Activated naive CD4-positive, alpha-beta T cell treated with anti-CD3 and anti-CD28 coated beads for 36 hours (primary cell): ENCODE data around the gene NUP155. TPM values are rescaled to one million over a fixed set of nuclear protein-coding genes. Genes with fewer than 3 reads are reported as not detected.
"Not testable (repeated sequence)": the region's sequence is repeated elsewhere in the genome, so short reads cannot be mapped to it uniquely, and the experiment has no call there.

Experiments
- CTCF ChIA-PET: fragments of 350-600 bp; sonication (Branson Sonifier 250); formaldehyde crosslinking; loops from one replicate; lab custom pipeline; 2021; ENCODE audit warnings: antibody characterized with exemption; lab: Charles Lee
- DNase-seq: peaks from one replicate; pipeline ENCODE4 v3.0.0-alpha.2; 2020
- H3K27ac Mint-ChIP-seq: one replicate; pipeline ENCODE4 v1.8.0; 2021; ENCODE audit warnings: mild to moderate bottlenecking, mixed read lengths
- H3K27me3 Mint-ChIP-seq: one replicate; pipeline ENCODE4 v1.8.0; 2021; ENCODE audit warnings: low read depth, mixed read lengths
- H3K36me3 Mint-ChIP-seq: one replicate; pipeline ENCODE4 v1.8.0; 2021; ENCODE audit warnings: low read depth, mixed read lengths
- H3K4me1 Mint-ChIP-seq: one replicate; pipeline ENCODE4 v1.8.0; 2021; ENCODE audit warnings: low read depth, mixed read lengths
- H3K4me3 Mint-ChIP-seq: one replicate; pipeline ENCODE4 v1.8.0; 2021; ENCODE audit warnings: mild to moderate bottlenecking, moderate library complexity, mixed read lengths
- H3K9me3 Mint-ChIP-seq: one replicate; pipeline ENCODE4 v1.8.0; 2021; ENCODE audit warnings: mixed read lengths
- intact Hi-C: fragments of 100-400 bp; cut with micrococcal nuclease; formaldehyde crosslinking; loops from one replicate; pipeline ENCODE4 v1.15.1; 2023
- total RNA-seq, 2 experiments: library from RNA; stranded (reverse); gene quantifications; one replicate each; pipeline ENCODE4 v1.2.3, GENCODE V29; 2021

The NUP155 gene
- total RNA-seq = 10 to 100 TPM; 79.2 to 87.8 TPM

- Mint-ChIP-seq H3K36me3 (peaks cover 25% of the 10 kb centered on the region), H3K4me1 (peaks cover 37% of the 10 kb centered on the region), H3K27ac (peak within 1 kb of the TSS; percentile 96), H3K27me3 (no peaks in the 10 kb centered on the region), H3K9me3 (no peaks in the 10 kb centered on the region), H3K4me3 (peak within 1 kb of the TSS; percentile 99)
- intact Hi-C loops = loop anchor here (1.0 to 10.0 kb wide), 9 partner anchors 8 to 1219 kb away; partner anchors contain the start of genes CPLANE1, LMBRD2, NADK2 and SKP2
- DNase-seq = peak; percentile 94
- CTCF ChIA-PET = interaction anchor here (0.5 to 2.1 kb wide), 3 partner anchors 8 to 1623 kb away, joined by 3 to 11 read pairs (median 4); partner anchors contain the start of gene WDR70
Observed at GRCh38 chr5:37370864-37371726, at the start of gene NUP155. Gene NUP155, minus strand, starts transcription at chr5:37371106. Its CDS starts 129 bp downstream, at chr5:37370977.

DNA sequence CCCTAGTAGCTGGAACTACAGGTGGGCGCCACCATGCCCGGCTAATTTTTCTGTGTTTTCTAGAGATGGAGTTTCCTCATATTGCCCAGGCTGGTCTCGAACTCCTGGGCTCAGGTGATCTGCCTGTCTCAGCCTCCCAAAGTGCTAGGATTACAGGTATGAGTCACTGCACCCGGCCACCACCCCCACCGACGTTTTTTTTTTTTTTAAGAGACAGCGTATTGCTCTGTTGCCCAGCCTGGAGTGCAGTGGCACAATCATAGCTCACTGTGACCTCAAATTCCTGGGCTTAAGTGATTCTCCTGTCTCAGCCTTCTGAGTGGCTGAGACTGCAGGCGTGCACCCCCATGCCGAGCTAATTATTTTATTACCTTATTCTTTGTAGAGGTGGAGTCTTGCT, 46.4 kb upstream of the NUP155 start:
- CTCF ChIA-PET = no interaction called here
- intact Hi-C loops = no loop called here
- H3K27ac Mint-ChIP-seq = no peak overlapping the region
- H3K36me3 Mint-ChIP-seq = peaks cover 14% of the 10 kb centered on the region
- no peak for DNase-seq
- no peaks in the 10 kb centered on the region for H3K4me1 Mint-ChIP-seq
- no peak overlapping the region for H3K4me3 Mint-ChIP-seq
- no peaks in the 10 kb centered on the region for H3K27me3 Mint-ChIP-seq
- H3K9me3 Mint-ChIP-seq = no peaks in the 10 kb centered on the region

DNA sequence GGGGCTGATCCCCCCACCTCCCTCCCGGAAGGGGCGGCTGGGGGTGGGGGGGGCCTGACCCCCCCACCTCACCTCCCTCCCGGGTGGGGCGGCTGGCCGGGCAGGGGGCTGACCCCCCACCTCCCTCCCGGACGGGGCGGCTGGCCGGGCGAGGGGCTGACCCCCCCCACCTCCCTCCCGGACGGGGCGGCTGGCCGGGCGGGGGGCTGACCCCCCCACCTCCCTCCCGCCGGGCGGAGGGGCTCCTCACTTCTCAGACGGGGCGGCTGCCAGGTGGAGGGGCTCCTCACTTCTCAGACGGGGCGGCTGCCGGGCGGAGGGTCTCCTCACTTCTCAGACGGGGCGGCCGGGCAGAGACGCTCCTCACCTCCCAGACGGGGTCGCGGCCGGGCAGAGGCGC, 44.5 kb upstream of the NUP155 start:
- H3K27ac Mint-ChIP-seq, H3K27me3 Mint-ChIP-seq, DNase-seq, H3K9me3 Mint-ChIP-seq, H3K4me3 Mint-ChIP-seq, H3K4me1 Mint-ChIP-seq, CTCF ChIA-PET, intact Hi-C loops: not testable (repeated sequence)
- H3K36me3 Mint-ChIP-seq = peaks cover 11% of the 10 kb centered on the region

DNA sequence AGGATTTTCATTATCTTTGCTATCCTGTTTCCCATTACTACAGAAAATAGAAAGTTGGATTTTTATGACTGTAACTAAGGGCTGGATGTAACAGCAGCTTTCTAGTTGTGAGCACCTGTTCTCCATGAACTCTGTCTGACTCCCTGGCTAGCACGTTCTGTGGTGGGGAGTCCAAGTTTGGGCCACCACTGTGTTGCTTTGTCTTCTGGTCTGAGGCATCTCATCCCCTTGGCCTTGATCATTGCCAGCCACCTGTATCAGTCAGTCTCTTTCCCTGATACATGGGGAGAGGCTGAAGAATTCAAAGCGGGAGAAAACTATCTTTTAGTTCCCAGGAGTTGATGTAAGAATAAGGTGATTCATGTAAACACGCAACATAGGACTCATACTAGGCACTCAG, 41.6 kb upstream of the NUP155 start:
- H3K4me3 Mint-ChIP-seq = no peak overlapping the region
- H3K36me3 Mint-ChIP-seq = peaks cover 14% of the 10 kb centered on the region
- DNase-seq = no peak
- H3K9me3 Mint-ChIP-seq = no peaks in the 10 kb centered on the region
- H3K4me1 Mint-ChIP-seq = no peaks in the 10 kb centered on the region
- intact Hi-C loops = loop anchor here (2.0 to 5.0 kb wide), 2 partner anchors 142 to 345 kb away; no protein-coding TSS in a partner anchor
- H3K27ac Mint-ChIP-seq = no peak overlapping the region
- H3K27me3 Mint-ChIP-seq = no peaks in the 10 kb centered on the region
- CTCF ChIA-PET = interaction anchor here (0.7 to 2.0 kb wide), 15 partner anchors 10 to 780 kb away, joined by 3 to 23 read pairs (median 4); no protein-coding TSS in a partner anchor

- Mint-ChIP-seq H3K27ac (no peak overlapping the region), H3K9me3 (no peaks in the 10 kb centered on the region), H3K36me3 (peaks cover 17% of the 10 kb centered on the region), H3K4me1 (no peaks in the 10 kb centered on the region), H3K4me3 (no peak overlapping the region), H3K27me3 (no peaks in the 10 kb centered on the region)
- CTCF ChIA-PET = no interaction called here
- intact Hi-C loops = no loop called here
- DNase-seq = no peak
Observed at GRCh38 chr5:37400501-37400900, 29.6 kb upstream of the NUP155 start.

- H3K4me1 Mint-ChIP-seq = no peaks in the 10 kb centered on the region
- no peaks in the 10 kb centered on the region for H3K27me3 Mint-ChIP-seq
- CTCF ChIA-PET = no interaction called here
- no peak overlapping the region for H3K27ac Mint-ChIP-seq
- H3K36me3 Mint-ChIP-seq = peaks cover 25% of the 10 kb centered on the region
- intact Hi-C loops = no loop called here
- DNase-seq = no peak
- no peak overlapping the region for H3K4me3 Mint-ChIP-seq
- no peaks in the 10 kb centered on the region for H3K9me3 Mint-ChIP-seq
Observed at GRCh38 chr5:37396352-37396751, 25.4 kb upstream of the NUP155 start.

GRCh38 chr5:37391591-37391990, 20.7 kb upstream of the NUP155 start:
- Mint-ChIP-seq H3K27ac (no peak overlapping the region), H3K36me3 (peaks cover 20% of the 10 kb centered on the region), H3K9me3 (no peaks in the 10 kb centered on the region), H3K27me3 (no peaks in the 10 kb centered on the region), H3K4me1 (no peaks in the 10 kb centered on the region), H3K4me3 (no peak overlapping the region)
- intact Hi-C loops = no loop called here
- CTCF ChIA-PET = no interaction called here
- DNase-seq = no peak

DNA sequence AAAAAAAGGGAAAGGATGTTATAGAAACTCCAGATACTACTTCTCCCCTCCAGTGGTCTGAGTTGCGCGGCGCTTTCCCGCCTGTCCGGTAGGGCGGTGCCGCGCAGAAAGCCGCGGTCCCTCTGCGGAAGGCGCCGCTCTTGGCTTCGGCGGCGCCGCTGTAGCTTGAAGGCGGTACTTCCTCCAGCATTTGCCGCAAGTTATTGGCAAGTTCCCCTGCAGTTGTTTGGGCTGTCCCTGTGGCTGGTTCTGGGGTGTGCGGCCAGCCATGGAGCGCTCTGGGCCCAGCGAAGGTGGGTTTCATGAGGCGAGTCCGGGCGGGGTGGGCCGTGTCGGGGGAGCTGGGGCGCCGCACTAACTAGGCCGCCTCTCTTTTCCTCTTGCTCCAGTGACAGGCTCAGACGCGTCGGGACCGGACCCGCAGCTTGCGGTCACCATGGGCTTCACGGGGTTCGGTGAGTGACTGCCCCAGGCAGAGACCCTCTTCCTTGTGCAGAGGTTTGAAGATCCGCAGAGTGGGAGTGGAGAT, 8.3 kb upstream of the NUP155 start, which contains the start of gene WDR70:
WDR70 (plus strand) TSS at position 219 of the 529 bp plus-strand sequence; CDS start at position 269, 50 bp downstream.
- H3K27ac Mint-ChIP-seq = peak within 1 kb of the TSS; percentile 73
- CTCF ChIA-PET = interaction anchor here (0.6 to 1.9 kb wide), 10 partner anchors 9 to 869 kb away, joined by 3 to 11 read pairs (median 3); partner anchors contain the start of gene NUP155
- intact Hi-C loops = loop anchor here (1.0 to 10.0 kb wide), 3 partner anchors 8 to 1134 kb away; partner anchors contain the start of genes CPLANE1, NADK2 and NUP155

GRCh38 chr5:37378066-37378465, 7.2 kb upstream of the NUP155 start:
- not testable (repeated sequence) for H3K27me3 Mint-ChIP-seq, H3K36me3 Mint-ChIP-seq, H3K27ac Mint-ChIP-seq, DNase-seq, H3K9me3 Mint-ChIP-seq
- Mint-ChIP-seq H3K4me3 (peak overlapping the region; percentile 92), H3K4me1 (peaks cover 12% of the 10 kb centered on the region)
- CTCF ChIA-PET = interaction anchor here (0.7 to 1.1 kb wide), 3 partner anchors 28 to 176 kb away, joined by 3 to 4 read pairs (median 3); no protein-coding TSS in a partner anchor
- intact Hi-C loops = loop anchor here (2.0 to 10.0 kb wide), 2 partner anchors 129 to 1133 kb away; partner anchors contain the start of genes CPLANE1 and NADK2

More for the DNA sequence above, 8.3 kb upstream of the NUP155 start, which contains the start of gene WDR70:
- H3K27me3 Mint-ChIP-seq, H3K9me3 Mint-ChIP-seq, H3K36me3 Mint-ChIP-seq: not testable (repeated sequence)
- peak within 1 kb of the TSS; percentile 92 for H3K4me3 Mint-ChIP-seq
- DNase-seq = peak; percentile 86
- peaks cover 12% of the 10 kb centered on the region for H3K4me1 Mint-ChIP-seq

DNA sequence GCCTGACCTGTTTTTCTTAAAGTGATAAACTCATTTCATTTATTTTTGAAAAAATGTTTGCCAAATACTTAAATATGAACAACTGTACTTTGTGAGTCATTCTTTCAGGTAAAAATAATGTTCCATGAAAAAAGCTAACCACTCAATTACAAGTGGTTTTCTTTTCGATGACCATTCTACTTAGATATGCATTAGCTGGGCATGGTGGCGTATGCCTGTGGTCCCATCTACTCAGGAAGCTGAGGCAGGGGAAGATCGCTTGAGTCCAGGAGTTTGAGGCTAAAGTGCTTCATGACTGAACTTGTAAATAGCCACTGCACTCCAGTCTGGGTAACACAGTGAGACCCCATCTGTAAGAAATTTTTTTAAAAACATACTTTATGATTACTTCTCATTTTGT, 4.2 kb upstream of the NUP155 start:
- H3K27me3 Mint-ChIP-seq = no peaks in the 10 kb centered on the region
- peaks cover 11% of the 10 kb centered on the region for H3K4me1 Mint-ChIP-seq
- H3K27ac Mint-ChIP-seq = no peak overlapping the region
- intact Hi-C loops = loop anchor here (10.0 kb wide), 1 partner anchor 1130 kb away; the partner anchor contains the start of gene NADK2
- DNase-seq = no peak
- H3K9me3 Mint-ChIP-seq = no peaks in the 10 kb centered on the region
- peaks cover 6% of the 10 kb centered on the region for H3K36me3 Mint-ChIP-seq
- H3K4me3 Mint-ChIP-seq = no peak overlapping the region
- CTCF ChIA-PET = no interaction called here

GRCh38 chr5:37370550-37370863, 399 bp downstream of the NUP155 start:
- Mint-ChIP-seq H3K36me3 (peaks cover 25% of the 10 kb centered on the region), H3K27me3 (no peaks in the 10 kb centered on the region), H3K4me3 (peak overlapping the region; percentile 99), H3K9me3 (no peaks in the 10 kb centered on the region), H3K27ac (peak overlapping the region; percentile 96), H3K4me1 (peaks cover 41% of the 10 kb centered on the region)
- CTCF ChIA-PET = interaction anchor here (2.1 kb wide), 1 partner anchor 9 kb away, joined by 11 read pairs; the partner anchor contains the start of gene WDR70
- DNase-seq = no peak
- intact Hi-C loops = loop anchor here (2.0 to 10.0 kb wide), 5 partner anchors 122 to 1218 kb away; partner anchors contain the start of genes CPLANE1, LMBRD2, NADK2 and SKP2

DNA sequence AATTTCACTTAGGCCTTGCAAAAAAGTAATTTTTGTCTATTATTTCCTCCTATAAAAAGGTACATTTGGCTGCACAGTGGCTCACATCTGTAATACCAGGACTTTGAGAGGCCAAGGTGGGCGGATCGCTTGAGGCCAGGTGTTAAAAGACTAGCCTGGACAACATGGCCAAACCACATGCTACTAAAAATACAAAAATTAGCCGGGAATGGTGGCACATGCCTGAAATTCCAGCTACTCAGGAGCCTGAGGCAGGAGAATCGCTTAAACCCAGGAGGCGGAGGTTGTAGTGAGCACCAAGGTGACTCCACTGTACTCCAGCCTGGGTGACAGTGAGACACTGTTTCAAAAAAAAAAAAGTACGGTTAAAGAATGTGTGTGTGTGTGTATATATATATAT, 15.7 kb downstream of the NUP155 start:
- peaks cover 17% of the 10 kb centered on the region for H3K36me3 Mint-ChIP-seq
- peaks cover 3% of the 10 kb centered on the region for H3K4me1 Mint-ChIP-seq
- no peaks in the 10 kb centered on the region for H3K27me3 Mint-ChIP-seq
- intact Hi-C loops = no loop called here
- H3K9me3 Mint-ChIP-seq = no peaks in the 10 kb centered on the region
- DNase-seq = no peak
- H3K4me3 Mint-ChIP-seq = no peak overlapping the region
- CTCF ChIA-PET = no interaction called here
- H3K27ac Mint-ChIP-seq = no peak overlapping the region
